ENCODE data around the gene COX17. TPM values are rescaled to one million over a fixed set of nuclear protein-coding genes. Genes with fewer than 3 reads are reported as not detected.

COX17 gene
- total RNA-seq, 1 donor from 2014 or later = 31.0 TPM

DNA sequence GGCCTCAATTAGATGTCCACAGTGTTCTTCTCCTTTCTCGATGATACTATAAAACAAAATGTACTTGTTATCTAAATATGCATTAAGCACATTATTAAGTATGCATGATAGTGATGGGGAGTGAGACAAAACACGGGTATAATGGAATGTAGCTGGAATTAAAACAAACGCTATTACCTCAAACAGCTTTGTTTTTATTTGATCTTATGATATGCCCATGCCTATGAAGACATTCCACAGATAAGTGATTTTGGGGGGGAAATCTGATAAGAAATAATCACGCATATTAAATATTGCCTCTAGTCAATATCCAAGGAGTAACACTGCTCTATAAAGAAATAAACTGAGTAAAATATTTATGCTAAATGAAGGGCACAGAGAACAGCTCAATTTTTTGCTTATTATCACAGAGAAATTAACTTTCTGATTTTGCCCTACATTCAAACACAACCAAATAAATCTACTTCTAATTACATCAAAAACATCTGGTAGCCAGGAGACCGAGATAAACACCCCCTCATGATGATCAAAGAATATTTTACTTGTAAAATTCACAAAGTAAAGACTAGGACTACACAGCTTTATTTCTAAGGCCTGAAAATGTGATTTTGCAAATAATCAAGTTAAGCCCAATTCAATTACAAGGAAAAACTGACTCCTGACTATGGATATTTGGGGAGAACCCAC lies 1.9 kb downstream of the COX17 start:
- ATAC-seq (no peak), DNase-seq (ENCODE audit: low spot score) (no peak)

DNA sequence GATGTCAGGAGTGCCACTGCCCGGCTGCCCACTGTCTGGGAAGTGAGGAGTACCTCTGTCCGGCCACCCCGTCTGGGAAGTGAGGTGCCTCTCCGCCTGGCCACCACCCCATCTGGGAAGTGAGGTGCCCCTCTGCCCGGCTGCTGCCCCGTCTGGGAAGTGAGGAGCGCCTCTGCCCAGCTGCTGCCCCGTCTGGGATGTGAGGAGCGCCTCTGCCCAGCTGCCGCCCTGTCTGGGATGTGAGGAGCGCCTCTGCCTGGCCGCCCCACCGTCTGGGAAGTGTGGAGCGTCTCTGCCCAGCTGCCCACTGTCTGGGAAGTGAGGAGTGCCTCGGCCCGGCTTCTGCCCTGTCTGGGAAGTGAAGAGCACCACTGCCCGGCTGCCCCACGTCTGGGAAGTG lies 3.3 kb downstream of the COX17 start:
- no peak for ATAC-seq
- DNase-seq (ENCODE audit: low spot score) = no peak

DNA sequence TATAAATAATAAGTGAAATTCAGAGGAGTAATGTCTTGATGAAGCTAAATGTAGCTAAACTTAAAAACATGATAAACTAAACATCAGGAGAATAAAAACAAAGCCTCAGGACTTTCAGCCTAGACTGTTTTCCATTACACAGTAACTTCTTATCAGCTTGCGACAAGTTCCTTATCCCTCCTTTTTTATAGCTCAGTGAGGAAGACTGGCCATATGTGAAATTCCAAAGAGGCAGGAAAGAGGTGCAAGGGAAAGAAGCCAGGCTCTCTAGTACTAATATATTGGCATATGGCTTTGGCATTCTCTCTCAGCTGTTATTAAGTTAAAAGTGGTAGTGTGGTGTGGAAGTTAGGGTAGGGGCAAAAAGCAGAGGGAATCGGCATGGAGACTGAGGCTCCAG lies 4.4 kb downstream of the COX17 start:
- DNase-seq (ENCODE audit: low spot score) = no peak
- ATAC-seq = no peak

DNA sequence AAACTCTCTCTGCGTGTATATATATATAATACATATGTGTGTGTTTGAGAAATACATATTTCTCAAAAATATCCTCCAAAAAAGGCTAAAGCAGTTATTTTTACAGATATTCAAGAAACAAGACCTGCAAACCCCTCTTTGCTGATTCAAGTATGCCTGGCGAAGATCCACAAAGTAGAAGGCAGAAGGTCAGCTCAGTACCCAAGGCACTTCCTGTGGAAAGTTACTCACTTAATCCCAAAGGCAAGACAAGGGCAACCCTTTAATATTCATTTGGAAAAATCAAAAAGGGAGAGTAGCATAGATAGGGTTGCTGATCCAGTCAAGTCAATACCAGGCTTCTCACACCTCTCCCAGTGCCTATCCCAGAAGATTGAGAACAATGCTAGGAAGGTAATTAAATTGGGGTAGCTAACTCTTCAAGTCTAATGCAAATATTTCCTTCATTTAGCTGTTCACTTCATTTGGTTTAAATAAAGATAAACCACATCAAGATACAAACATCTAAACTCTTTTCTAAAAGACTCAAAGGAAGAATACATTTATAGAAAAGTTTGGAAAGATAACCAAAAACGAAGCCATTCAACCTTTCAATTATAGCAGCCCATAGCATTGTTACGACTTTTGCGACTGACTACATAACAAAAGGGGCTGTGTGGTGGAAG lies 7.2 kb downstream of the COX17 start:
- ATAC-seq (no peak), DNase-seq (ENCODE audit: low spot score) (no peak)

DNA sequence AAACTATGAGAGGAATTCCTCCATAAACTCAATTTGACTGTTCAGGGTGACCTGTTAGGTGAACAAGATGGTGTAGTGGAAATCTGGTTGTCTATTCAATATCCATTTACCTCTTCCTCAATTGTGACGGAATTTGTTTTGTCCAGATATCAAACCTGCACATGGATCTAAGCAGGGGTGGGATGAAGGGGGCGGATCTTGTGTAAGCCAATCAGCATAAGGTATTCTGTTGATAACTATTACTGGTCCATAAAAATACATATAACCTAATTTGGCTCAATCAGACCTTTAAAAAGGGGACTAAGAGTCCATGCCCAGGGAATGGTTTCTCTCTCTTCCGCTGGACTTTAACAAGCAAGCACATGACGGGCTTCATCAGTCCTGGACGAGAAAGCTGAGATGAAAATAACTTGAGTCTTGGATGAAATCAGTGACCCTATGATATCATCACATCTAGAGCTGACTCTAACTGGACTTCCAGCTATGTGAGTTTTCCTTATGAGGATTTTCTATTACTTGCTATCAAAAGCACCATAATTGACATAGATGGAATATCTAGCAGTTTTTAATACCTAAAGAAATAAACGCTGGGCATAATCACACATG lies 11.1 kb downstream of the COX17 start:
- no peak for DNase-seq (ENCODE audit: low spot score)
- ATAC-seq = no peak

DNA sequence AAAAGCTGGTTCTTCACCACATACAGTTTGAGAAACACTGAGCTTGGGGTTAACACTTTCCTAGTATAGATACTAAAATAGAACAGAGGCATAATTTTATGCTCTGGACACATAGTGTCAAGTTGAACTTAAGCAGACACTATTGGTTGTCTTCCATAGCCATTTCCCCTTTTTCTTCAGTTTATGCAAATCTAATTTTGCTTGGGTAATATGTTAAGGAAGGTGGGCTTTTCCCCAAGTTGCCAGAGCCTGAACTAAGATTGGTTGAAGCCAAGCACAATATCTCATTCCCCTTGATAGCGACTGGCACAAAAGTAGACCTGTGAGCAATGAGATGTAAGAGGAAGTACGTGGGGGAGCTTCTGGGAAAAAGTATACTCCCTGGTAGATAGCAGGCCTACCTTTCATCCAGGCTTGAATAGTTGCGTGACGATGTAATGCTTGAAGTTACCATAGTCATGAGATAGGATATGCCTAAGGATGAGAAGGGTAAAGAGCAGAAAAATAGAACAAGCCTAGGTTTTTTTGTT lies 12.3 kb downstream of the COX17 start:
- DNase-seq (ENCODE audit: low spot score) (no peak), ATAC-seq (no peak)

DNA sequence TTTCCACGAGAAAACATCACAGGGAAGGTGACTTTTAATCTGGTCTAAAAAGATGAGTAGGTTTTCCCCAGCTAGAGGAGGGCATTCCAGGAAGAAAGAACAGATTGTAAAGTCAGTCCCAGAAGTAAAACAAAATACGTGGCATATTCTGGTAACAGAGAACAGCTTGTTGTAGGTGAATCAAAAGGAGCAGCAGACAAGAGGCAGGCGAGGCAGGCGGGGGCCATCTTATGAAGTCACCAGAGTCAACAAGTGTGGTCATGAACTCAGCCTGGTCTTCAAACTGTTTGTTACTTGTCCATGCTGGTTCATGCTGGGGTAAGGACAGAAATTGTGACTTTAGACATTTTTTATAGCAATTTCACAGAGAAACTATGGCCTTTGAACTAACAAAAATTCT lies 12.8 kb downstream of the COX17 start:
- no peak for DNase-seq (ENCODE audit: low spot score)

DNA sequence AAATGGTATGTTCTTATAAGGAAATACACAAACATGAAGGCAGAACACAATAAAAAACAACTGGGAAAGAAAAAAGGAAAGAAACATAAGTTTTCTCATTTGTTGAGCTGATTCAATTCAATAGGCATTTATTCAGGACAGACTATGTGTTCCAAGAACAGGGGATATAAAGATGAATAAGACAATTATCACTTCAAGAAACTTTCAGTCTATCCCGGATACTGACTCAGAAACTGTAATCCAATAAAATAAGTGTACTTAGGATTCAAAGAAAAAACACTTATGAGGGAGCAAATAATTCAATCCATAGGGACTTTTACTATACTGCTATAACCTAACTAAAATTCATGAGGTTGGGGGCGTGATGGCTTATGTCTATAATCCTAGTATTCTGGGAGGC lies 13.3 kb downstream of the COX17 start:
- no peak for ATAC-seq
- DNase-seq (ENCODE audit: low spot score) = no peak

More for the DNA sequence above, 12.8 kb downstream of the COX17 start:
- ATAC-seq = no peak

DNA sequence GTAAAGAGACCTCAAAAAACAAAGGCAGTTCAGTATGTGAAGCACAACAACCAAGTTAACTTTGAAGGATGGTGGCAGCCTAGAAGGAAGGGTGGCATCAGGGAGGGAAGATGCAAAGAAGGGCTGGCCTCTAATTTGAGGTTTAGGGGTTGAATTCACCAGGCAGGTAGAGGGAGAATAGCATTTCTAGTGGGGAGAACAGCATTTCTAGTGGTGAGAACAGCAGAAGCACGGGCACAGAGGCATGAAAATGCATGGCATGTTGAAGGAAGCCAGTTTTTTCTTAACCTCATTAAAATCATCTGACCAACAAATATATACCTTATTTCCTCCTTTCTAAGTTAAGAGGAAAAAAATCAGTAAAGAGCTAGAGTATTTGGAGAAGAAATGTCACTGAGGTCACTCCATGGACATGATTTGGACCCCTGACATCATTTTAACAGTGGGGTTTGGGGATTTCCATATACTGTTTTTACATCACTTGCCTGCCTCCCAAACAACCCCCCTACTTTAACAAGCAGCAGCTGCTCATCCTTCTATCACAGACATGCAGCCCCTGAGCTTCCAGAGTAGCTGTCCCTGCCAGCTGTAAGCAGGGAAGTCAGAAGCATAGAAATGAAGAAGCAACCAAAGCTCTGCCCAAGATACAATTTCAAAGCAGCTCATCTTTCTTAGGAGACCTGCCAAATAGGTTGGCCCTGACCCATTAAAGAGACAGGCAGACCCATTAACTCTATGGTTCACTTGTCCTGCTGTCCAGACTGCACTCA lies 14.4 kb downstream of the COX17 start:
- DNase-seq (ENCODE audit: low spot score) = no peak
- peak; percentile 23 for ATAC-seq

DNA sequence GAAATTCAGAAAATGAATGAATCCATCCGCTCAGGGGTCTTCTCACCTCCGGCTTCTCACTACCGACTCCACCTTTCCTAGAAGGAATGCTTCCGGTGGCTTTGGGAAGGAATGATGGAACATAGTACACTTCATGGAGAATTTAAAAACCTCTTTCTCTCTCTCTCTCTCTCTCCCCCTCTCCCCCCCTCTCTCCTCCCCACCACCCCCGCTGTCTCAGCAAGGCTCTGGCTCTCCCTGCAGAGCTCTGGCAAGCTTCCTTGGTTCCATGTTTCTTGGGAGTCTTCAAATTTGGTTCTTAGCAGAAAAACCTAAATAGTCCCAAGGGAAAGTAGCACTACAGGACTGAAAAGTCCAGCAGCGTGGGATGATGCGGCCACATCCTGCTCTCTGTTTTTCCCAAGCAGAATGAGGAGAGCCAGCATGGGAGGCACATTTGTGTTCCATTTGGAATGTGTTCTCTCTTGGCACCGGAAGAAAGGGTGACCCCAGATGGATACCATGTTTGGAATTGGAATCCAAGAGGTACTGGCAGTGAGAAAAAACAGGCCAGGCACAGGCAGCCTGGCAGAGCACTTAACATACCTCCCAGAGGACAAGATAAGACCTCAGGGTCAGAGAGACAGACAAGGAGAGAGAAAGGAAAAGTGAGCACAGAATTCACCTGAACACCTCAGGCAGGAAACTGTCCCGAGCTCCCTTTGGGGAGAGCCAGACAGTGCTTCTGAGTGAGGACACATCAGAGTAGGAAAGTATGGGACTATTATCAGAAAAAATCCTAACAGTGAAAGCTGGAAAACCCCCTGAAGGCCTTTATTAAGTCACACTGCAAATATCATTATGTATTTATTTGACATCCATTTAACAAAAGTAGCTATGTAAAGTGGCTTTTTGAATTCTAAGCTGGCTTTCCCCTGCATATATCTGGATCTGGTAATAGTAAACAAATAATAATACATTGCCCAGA lies 16.4 kb downstream of the COX17 start, which contains the start of gene POPDC2:
TSS of gene POPDC2 (minus strand) at position 116 of the 967 bp plus-strand sequence. CDS start 166 bp downstream, outside the sequence.
- ATAC-seq = no peak
- DNase-seq (ENCODE audit: low spot score) = no peak

DNA sequence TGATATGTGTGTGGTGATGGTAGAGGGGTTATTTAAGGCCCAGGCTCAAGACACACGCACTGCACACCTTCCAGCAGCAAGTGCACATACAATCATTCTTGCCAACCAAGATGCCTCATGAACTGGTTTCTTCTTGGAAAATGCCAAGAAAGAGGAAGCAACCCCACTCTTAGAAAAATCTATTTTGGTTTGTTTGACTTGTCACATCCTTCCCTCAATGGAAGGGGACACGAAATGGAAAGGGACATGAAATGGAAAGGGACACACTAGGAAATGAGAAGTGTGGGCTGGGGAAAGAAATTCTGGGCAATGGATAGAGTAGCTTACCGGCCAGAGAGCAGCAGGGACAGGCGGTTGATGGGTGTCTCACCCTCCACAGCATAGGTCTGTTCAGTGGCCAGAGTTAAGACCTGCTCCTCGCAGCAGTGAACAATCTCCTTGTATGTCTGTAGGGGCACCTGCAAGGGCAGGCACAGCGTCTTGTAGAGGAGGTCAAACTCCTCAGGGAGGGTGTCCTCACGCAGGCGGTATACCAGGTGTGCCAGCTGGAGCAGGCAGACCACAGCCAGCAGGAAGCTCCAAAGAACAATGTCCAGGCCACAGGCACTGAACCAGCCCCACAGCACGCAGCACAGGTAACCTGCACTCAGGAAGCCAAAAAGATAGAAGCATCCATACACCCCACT lies 17.5 kb downstream of the COX17 start:
- ATAC-seq = no peak

DNA sequence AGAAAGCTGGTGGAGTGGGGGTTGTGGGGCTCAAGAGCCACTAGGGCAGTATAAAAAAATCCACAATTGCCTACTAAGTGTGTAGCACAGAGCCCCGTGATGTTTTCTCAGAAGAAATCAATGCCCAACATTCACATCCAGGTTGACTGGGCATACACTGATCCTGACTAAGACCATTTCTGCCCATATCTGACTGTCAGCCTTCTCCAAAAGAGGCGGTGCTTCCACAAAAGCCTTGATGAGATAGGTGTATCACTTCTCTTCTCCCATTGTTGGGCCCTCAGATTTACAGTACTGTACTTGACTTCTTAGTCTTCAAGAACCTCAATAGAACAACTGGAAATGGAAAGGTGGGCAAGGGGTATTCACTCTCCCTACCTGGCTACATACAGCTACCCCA lies 18.2 kb downstream of the COX17 start:
- no peak for ATAC-seq
- DNase-seq (ENCODE audit: low spot score) = no peak

More for the DNA sequence above, 17.5 kb downstream of the COX17 start:
- DNase-seq (ENCODE audit: low spot score) = no peak

DNA sequence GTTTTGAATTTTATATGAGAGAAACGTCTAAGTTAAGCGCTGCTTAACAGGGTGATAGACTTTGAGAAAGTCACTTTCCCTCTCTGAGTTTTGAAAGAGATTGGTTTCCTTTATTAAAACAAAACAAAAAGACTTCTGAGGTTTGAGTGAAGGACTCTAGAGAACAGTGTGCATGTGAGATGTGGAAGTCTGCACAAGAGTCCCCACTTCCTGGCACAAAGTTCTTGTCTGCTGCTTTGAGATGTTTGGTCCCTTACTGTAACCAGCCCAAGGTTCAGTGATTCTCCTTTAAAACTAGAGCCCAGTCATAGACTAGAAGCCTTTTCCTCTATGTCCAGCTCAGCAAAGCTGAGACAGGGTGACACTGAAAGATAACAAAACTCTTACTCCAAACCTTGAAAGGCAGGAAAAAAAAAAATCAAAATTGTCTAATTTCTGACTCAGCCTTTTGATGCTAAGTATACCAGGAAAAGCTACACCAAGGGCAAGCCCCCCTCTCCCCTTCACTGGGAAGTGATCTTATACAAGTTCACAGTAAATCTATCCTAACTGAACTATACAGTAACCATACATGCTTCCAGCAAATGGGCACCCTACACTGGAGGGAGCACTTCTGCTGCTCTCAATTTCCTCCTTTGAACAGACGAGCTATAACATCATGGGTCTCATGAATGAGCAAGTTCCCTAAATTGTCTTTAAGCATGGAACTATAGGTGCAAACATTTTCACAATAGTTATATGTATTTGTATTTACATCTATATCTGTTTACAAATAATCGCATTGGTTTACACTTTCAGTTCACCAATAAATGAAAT lies 19.1 kb downstream of the COX17 start:
- no peak for ATAC-seq
- no peak for DNase-seq (ENCODE audit: low spot score)

DNA sequence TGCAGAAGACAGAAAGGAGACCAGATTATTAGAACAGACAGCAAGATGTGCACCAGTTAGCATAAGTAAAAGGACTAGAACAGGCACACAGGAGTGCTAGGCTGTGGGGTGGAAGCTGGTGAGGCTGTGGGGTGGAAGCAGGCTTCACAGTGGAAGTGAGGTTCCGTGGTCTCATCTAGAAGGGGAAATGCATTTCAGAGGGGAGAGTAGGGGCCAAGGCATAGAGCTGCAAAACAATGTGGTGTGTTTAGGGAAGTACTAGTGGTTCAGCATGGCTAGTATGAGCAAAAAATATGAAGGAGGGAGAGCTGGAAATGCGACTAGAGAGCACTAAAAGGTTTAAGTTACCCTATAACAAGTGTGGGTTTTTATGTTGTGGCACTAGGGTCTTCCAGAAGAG lies 23.3 kb downstream of the COX17 start:
- ATAC-seq = peak; percentile 20

DNA sequence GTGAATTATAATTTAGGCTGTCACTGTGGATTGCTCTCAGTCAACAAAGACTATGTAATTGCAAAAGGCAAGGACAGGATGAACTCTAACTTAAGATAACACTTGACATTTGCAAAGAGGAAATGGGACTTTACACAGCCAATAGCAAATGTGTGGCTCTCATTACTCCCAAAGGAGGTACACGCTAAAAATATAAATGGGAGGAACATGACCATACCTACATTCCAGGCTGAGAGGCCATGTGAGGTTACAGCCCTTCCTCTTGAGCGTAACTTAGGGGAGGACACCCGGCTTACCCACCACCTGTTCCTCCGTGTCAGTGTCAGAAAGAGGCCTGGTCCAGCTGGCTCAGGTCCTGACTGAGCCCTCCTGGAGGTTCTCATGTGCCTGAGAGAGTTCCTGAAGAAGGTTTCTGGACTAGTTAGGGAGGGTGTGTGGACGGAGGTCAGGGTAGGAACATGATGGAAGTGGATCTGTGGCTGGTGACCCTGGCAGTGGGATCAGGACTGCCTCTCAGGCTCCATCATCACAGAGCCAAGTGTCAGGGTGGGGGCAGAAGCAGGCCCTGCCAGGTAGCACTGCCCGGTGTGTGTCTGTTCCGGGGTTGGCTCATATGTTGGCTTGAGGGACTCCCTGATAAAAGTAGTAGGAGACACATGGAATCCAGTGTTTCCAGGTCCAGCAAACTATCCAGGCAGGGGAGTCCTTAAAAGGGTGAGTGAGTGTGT lies 24.7 kb downstream of the COX17 start:
- DNase-seq (ENCODE audit: low spot score) (no peak), ATAC-seq (peak; percentile 39)

More for the DNA sequence above, 23.3 kb downstream of the COX17 start:
- no peak for DNase-seq (ENCODE audit: low spot score)

DNA sequence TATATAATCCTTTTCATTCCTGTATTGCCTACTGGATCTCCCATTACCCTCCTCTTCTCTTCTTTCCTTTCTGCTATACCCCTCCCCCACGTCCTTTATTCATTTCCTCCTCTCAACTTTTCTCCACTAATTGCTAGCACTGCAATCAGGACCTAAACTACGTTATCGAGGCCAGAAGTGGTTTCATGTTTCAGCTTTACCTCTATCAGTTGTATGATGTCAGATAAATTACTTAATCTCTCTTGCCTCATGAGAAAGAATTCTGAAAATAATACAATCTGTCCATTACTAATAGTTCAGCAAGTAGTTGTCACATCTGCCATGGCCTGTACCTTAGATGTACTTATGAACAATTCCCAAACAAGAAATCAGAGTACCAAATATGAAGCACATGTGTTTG lies 27.4 kb downstream of the COX17 start:
- DNase-seq (ENCODE audit: low spot score) (no peak), ATAC-seq (no peak)

DNA sequence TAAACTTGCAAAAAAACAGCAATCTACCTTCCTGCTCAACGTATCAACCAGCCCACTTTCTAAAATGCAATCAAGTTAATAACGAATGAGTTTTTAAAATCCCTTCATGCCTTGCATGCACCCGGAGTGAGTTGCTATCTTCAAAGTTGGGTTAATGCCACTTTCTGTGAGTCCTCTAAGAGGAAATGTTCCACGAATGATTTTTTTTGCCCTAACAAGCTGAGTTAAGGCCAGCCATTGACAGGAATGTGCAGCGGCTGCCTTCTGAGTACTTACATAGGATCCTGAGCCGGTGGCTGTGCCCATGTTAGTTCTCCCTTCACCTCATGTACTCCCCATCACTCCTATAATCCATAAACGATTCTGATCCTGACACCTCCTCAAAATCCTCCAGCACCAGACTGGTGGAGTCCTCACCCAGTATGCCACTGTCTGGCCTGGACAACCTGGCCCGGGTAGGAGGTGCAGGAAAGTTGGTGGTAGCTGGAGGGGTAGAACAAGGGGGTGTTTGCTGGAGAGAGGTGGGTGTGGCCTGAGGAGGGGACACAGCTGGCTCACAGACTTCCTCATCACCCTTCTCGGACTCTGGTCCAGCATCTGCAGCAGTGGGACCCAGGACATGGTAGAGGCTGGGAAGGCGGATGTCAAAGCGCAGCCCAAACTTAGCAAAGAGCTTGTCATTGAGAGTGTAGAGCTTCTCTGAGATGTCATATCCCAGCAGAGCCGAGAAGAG lies 29.2 kb downstream of the COX17 start:
- DNase-seq (ENCODE audit: low spot score) (no peak), ATAC-seq (no peak)

Data from left lobe of liver (tissue), 2 donors.